SK-N-SH treated with all-trans-retinoic acid at 6 μM for 48 hours (cell line): ENCODE results near the gene MUL1.

Experiments
- CREB5 ChIP-seq: fragments of 250-450 bp; sonication (Bioruptor Pico); IDR thresholded peaks from 2 replicates; pipeline ENCODE4 v1.5.1; 2020; ENCODE audit warnings: low read depth, mild to moderate bottlenecking, moderate library complexity
- TOX ChIP-seq: fragments of 250-450 bp; sonication (Bioruptor Pico); IDR thresholded peaks from 2 replicates; pipeline ENCODE4 v1.8.0; 2021; ENCODE audit warnings: mild to moderate bottlenecking, moderate library complexity, borderline replicate concordance

- TF ChIP-seq CREB5 (CRISPR knock-in tag) (no peak), TOX (CRISPR knock-in tag) (no peak)
Measured at GRCh38 chr1:20495661-20496060, 12.3 kb downstream of the MUL1 start.
